Measurements from ENCODE around the gene TRABD. TPM values are rescaled to one million over a fixed set of nuclear protein-coding genes. Genes with fewer than 3 reads are reported as not detected.
"Not testable (repeated sequence)": the region's sequence is repeated elsewhere in the genome, so short reads cannot be mapped to it uniquely, and the experiment has no call there.

TRABD gene
- total RNA-seq = 15.2 and 17.2 TPM in 2 replicates
- 11.8 and 17.6 TPM in 2 replicates for polyA plus RNA-seq
- 15.6 and 27.9 TPM in 2 replicates for polyA plus RNA-seq (2012)
- 25.2 and 28.0 TPM in 2 replicates for polyA minus RNA-seq (ENCODE audit: low replicate concordance)

- Histone ChIP-seq H3K27ac (ENCODE audit: insufficient read depth, low read length) (peak within 1 kb of the TSS; percentile 44), H3K36me3 (ENCODE audit: control insufficient read depth, insufficient read depth, low read length) (peaks cover 5% of the 10 kb centered on the region), H3K4me2 (ENCODE audit: extremely low read depth, insufficient read depth, low read length) (peak within 1 kb of the TSS; percentile 87), H3K4me3 (replicated peaks in 1 of 4; ENCODE audit: control extremely low read depth in 1 of 4, insufficient read depth in 1 of 4, low read depth in 3 of 4, low read length in 4 of 4) (peak within 1 kb of the TSS; percentile 45 to 68 (median 61)), H4K20me1 (ENCODE audit: control insufficient read depth, extremely low read depth, insufficient read depth, low read length) (no peaks in the 10 kb centered on the region), H3K4me1 (ENCODE audit: control insufficient read depth, extremely low read depth, insufficient read depth, low read length) (peaks cover 14% of the 10 kb centered on the region), H3K79me2 (ENCODE audit: control insufficient read depth, insufficient read depth, low read length) (peaks cover 23% of the 10 kb centered on the region), H2AFZ (ENCODE audit: low read length) (peak within 1 kb of the TSS; percentile 96), H3K9me3 (ENCODE audit: control insufficient read depth, insufficient read depth, low read depth, low read length) (no peaks in the 10 kb centered on the region), H3K27me3 (ENCODE audit: control insufficient read depth, insufficient read depth, low read length) (no peaks in the 10 kb centered on the region), H3K9ac (ENCODE audit: insufficient read depth, low read length) (peak within 1 kb of the TSS; percentile 65)
- peak; percentile 79 to 88 for DNase-seq (ENCODE audit: low read depth in 2 of 2)
- TF ChIP-seq EZH2 (IDR thresholded peaks at IDR 0.05; ENCODE audit: low read length, missing control alignments) (no peak), CTCF (conservative IDR thresholded peaks at IDR 0.05 in 1 of 2, IDR thresholded peaks at IDR 0.05 in 1 of 2; ENCODE audit: low read depth in 1 of 2, low read length in 2 of 2) (no peak)
These were observed at the start of gene TRABD for GRCh38 chr22:50185375-50186087. TSS of gene TRABD (plus strand) at chr22:50185913. CDS start at chr22:50193061, 7,148 bp downstream.

- no peaks in the 10 kb centered on the region for H3K4me1 ChIP-seq (ENCODE audit: control insufficient read depth, extremely low read depth, insufficient read depth, low read length)
- no peak overlapping the region for H3K4me3 ChIP-seq (replicated peaks in 1 of 4; ENCODE audit: control extremely low read depth in 1 of 4, insufficient read depth in 1 of 4, low read depth in 3 of 4, low read length in 4 of 4)
- no peak overlapping the region for H3K4me2 ChIP-seq (ENCODE audit: extremely low read depth, insufficient read depth, low read length)
- no peaks in the 10 kb centered on the region for H3K9me3 ChIP-seq (ENCODE audit: control insufficient read depth, insufficient read depth, low read depth, low read length)
- no peaks in the 10 kb centered on the region for H3K36me3 ChIP-seq (ENCODE audit: control insufficient read depth, insufficient read depth, low read length)
- no peaks in the 10 kb centered on the region for H3K79me2 ChIP-seq (ENCODE audit: control insufficient read depth, insufficient read depth, low read length)
- H2AFZ ChIP-seq (ENCODE audit: low read length) = no peak overlapping the region
- H3K9ac ChIP-seq (ENCODE audit: insufficient read depth, low read length) = no peak overlapping the region
- DNase-seq (ENCODE audit: low read depth in 2 of 2) = peak in 1 of 2 donors; percentile 33
- TF ChIP-seq EZH2 (IDR thresholded peaks at IDR 0.05; ENCODE audit: low read length, missing control alignments) (no peak), CTCF (conservative IDR thresholded peaks at IDR 0.05 in 1 of 2, IDR thresholded peaks at IDR 0.05 in 1 of 2; ENCODE audit: low read depth in 1 of 2, low read length in 2 of 2) (no peak)
- peaks cover 3% of the 10 kb centered on the region for H3K27me3 ChIP-seq (ENCODE audit: control insufficient read depth, insufficient read depth, low read length)
- no peak overlapping the region for H3K27ac ChIP-seq (ENCODE audit: insufficient read depth, low read length)
- H4K20me1 ChIP-seq (ENCODE audit: control insufficient read depth, extremely low read depth, insufficient read depth, low read length) = no peaks in the 10 kb centered on the region
These were observed 49.1 kb upstream of the TRABD start for GRCh38 chr22:50136581-50137015.

GRCh38 chr22:50137277-50137676, 48.4 kb upstream of the TRABD start:
- not testable (repeated sequence) for H3K9me3 ChIP-seq (ENCODE audit: control insufficient read depth, insufficient read depth, low read depth, low read length); H3K27me3 ChIP-seq (ENCODE audit: control insufficient read depth, insufficient read depth, low read length); H3K36me3 ChIP-seq (ENCODE audit: control insufficient read depth, insufficient read depth, low read length); H2AFZ ChIP-seq (ENCODE audit: low read length); DNase-seq (ENCODE audit: low read depth in 2 of 2); H3K4me2 ChIP-seq (ENCODE audit: extremely low read depth, insufficient read depth, low read length); H3K79me2 ChIP-seq (ENCODE audit: control insufficient read depth, insufficient read depth, low read length); H3K9ac ChIP-seq (ENCODE audit: insufficient read depth, low read length); H4K20me1 ChIP-seq (ENCODE audit: control insufficient read depth, extremely low read depth, insufficient read depth, low read length); H3K4me3 ChIP-seq (replicated peaks in 1 of 4; ENCODE audit: control extremely low read depth in 1 of 4, insufficient read depth in 1 of 4, low read depth in 3 of 4, low read length in 4 of 4); H3K27ac ChIP-seq (ENCODE audit: insufficient read depth, low read length); H3K4me1 ChIP-seq (ENCODE audit: control insufficient read depth, extremely low read depth, insufficient read depth, low read length)

Data from fibroblast of lung (primary cell).